ENCODE results near the gene SOCS7.

DNA sequence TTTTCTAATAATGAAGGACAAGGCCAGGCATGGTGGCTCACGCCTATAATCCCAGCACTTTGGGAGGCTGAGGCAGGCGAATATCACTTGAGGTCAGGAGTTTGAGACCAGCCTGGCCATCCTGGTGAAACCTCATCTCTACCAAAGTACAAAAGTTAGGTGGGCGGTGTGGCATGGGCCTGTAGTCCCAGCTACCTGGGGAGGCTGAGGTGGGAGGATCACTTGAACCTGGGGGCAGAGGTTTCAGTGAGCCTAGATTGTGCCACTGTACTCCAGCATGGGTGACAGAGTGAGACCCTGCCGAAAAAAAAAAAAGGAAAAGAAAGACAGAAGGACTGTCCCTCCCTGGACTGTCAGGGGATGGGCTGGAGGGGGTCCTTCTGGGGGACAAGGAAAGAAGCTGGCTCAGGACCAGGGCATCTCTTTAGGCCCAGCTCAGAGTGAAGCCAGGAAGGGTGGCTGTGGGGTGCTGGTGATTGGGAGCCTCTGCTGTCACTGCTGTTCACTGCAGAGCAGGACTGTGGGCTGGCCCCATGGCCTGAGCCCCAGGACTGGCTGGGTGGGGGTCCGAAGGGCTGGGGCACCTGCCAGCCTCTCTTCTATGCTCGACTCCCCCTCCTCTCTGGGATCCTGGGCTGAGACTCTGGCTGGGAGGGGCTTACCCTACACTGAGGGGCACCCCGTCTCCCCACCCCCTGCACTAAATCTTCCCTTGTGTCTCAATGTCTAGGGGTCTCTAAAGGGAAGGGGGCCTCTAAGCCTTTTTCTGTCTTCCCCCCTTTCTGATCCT, 75.7 kb downstream of the SOCS7 start:
- TF ChIP-seq POLR2AphosphoS5 (IDR thresholded peaks at IDR 0.05) (no peak), POLR2A (IDR thresholded peaks at IDR 0.05) (no peak)
- TF ChIP-seq, protein P1, sequence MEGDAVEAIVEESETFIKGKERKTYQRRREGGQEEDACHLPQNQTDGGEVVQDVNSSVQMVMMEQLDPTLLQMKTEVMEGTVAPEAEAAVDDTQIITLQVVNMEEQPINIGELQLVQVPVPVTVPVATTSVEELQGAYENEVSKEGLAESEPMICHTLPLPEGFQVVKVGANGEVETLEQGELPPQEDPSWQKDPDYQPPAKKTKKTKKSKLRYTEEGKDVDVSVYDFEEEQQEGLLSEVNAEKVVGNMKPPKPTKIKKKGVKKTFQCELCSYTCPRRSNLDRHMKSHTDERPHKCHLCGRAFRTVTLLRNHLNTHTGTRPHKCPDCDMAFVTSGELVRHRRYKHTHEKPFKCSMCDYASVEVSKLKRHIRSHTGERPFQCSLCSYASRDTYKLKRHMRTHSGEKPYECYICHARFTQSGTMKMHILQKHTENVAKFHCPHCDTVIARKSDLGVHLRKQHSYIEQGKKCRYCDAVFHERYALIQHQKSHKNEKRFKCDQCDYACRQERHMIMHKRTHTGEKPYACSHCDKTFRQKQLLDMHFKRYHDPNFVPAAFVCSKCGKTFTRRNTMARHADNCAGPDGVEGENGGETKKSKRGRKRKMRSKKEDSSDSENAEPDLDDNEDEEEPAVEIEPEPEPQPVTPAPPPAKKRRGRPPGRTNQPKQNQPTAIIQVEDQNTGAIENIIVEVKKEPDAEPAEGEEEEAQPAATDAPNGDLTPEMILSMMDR (IDR thresholded peaks at IDR 0.05), result no peak

All from prostate gland (tissue), 2 donors.